ENCODE results near the gene SYT8.
"Not testable (repeated sequence)": the region's sequence is repeated elsewhere in the genome, so short reads cannot be mapped to it uniquely, and the experiment has no call there.

Gene SYT8, protein sequence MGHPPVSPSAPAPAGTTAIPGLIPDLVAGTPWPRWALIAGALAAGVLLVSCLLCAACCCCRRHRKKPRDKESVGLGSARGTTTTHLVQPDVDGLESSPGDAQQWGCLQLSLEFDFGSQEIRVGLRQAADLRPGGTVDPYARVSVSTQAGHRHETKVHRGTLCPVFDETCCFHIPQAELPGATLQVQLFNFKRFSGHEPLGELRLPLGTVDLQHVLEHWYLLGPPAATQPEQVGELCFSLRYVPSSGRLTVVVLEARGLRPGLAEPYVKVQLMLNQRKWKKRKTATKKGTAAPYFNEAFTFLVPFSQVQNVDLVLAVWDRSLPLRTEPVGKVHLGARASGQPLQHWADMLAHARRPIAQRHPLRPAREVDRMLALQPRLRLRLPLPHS

DNA sequence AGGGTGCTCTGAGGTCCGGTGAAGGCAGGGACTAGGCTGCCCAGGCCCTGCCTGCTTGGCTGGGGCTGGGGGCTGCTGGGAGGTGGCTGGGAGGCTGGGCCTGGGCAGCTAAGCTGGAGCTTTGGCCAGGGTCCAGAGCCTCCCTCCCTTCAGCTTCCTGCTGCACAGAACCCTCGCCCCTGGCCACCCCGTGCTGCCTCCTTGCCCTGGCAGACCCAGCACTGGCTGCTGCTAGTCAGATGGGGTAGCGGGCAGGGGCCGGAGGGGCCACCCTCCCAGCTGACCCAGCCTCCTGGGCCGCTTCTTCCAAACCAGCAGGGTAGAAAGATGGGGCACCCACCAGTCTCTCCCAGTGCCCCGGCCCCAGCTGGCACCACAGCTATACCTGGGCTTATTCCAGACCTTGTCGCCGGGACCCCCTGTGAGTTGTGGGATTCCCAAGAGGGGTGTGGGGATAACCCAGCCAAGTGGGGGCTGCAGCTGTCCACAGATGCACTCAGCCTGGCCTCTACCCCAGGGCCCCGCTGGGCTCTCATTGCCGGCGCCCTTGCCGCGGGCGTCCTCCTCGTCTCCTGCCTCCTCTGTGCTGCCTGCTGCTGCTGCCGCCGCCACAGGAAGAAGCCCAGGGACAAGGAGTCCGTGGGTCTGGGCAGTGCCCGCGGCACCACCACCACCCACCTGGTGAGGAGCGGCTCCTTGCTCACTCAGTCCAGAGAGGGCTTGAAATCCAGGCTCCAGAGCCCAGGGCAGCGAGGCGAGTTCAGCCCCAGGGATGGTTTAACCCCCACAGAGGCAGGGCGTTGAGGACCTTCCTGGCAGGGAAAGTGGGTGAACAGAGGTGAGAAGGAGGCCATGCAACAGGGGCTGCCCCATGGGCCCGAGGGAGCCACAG, at the start of gene SYT8:
SYT8 (plus strand) TSS at position 212 of the 892 bp plus-strand sequence; CDS start at position 328, 116 bp downstream.
- no peak for DNase-seq (ENCODE audit: low spot score)

DNA sequence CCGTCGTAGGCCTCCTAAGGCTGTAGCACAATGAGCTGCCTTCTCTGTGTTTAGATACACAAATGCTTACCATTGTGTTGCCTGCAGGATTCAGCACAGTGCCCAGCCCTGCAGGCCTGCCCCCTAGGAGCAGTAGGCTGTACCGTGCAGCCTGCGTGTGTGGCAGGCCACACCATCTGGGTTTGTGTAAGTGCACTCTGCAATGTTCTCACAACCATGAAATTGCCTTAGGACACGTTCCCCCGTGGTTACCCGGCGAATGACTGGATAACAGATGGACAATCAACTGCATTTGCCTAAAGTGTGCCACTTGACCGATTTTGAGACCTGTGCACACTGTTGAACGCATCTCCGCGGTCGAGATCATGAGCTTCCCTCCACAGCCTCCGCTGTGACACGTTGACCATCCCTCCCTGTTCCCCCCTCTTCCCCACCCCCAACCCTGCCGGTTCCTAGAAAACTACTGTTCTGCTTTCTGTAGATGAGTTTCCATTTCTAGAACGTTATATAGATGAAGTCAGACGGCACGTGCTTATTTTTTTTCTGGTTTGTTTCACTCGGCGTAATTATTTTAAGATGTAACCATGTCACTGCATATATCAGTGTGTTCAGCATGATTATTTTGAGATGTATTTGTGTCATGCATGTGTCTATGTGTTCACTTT, 48.9 kb upstream of the SYT8 start:
- DNase-seq (ENCODE audit: low spot score), result no peak

DNA sequence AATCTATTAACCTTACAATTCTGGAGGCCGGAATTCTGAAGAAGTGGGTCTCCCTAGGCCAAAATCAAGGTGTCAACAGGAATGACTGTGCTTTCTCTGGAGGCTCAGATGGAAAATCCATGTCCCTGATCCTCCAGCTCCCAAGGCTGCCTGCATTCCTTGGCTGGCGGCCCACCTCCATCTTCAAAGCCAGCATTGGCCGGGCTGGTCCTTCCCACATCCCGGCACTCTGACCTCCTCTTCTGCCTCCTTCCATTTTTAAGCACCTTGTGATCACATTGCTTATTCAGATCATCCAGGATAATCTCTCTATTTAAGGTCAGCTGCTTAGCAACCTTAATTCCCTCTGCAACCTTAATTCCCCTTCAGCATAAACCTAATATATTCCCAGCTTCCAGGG, 48.3 kb upstream of the SYT8 start:
- no peak for DNase-seq (ENCODE audit: low spot score)

DNA sequence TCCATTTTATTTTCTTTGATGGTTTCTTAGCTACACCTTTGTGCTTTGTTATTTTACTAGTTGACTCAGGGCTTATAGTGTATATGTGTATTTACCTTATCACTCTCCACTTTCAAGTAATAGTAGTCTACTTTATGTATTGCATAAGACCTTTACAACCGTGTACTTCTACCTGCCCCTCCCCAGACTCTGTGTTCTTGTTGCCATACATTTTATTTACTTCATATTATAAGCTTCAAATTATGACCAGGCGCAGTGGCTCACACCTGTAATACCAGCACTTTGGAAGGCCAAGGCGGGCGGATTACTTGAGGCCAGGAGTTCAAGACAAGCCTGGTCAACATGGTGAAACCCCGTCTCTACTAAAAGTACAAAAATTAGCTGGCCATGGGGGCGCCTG, 42.9 kb upstream of the SYT8 start:
- DNase-seq (ENCODE audit: low spot score), result no peak

DNA sequence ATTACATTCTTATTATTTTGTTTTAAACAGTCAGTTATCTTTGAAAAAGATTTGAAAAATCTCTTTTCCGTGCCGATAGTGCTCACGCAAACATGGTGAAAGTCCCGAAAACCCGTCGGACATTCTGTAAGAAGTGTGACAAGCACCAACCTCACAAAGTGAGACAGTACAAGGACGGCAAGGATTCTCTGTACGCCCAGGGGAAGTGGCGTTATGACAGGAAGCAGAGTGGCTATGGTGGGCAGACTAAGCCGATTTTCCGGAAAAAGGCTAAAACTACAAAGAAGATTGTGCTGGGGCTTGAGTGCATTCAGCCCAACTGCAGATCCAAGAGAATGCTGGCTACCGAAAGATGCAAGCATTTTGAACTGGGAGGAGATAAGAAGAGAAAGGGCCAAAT, 42.3 kb upstream of the SYT8 start:
- no peak for DNase-seq (ENCODE audit: low spot score)

DNA sequence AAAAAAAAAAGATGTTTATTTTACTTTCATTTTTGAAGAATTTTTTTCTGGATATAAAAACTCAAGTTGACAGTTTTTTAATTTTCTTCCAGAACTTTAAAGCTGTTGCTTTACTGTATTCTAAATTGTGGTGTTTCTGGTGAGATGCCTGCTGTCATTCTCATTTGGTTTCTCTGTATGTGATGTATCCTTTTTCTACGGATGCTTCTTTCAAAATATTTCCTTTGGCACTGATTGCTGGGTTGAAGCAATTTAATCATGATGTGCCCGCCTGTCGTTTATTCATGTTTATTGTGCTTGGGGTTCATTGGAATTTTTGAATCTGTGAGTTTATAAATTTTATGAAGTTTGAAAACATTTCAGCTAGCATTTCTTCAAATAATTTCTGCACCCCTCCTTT, 41.7 kb upstream of the SYT8 start:
- no peak for DNase-seq (ENCODE audit: low spot score)

DNA sequence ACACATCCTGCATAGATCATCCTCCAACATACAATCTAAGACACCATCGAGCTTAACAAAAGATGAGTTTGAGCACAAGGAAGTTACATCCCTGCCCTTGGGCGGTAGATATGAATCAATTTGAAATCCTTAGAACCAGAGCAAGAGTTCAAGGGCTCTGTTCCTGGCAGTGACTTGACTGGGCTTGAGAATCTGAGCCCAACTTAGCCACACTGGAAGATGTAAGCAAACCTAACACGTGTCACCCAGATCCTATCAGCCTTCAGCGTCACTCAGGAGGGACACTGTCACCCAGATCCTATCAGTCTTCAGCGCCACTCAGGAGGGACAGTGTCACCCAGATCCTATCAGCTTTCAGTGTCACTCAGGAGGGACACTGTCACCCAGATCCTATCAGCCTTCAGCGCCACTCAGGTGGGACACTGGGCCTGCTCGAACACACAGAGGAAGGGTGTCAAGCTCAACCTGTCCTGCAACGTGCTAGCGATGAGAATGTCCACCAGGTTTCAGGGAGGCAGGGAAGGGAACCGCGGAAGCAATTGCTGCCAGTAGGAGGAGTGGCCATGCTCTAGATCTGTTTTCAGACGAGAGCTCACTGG, 38.3 kb upstream of the SYT8 start:
- DNase-seq (ENCODE audit: low spot score), result no peak

DNA sequence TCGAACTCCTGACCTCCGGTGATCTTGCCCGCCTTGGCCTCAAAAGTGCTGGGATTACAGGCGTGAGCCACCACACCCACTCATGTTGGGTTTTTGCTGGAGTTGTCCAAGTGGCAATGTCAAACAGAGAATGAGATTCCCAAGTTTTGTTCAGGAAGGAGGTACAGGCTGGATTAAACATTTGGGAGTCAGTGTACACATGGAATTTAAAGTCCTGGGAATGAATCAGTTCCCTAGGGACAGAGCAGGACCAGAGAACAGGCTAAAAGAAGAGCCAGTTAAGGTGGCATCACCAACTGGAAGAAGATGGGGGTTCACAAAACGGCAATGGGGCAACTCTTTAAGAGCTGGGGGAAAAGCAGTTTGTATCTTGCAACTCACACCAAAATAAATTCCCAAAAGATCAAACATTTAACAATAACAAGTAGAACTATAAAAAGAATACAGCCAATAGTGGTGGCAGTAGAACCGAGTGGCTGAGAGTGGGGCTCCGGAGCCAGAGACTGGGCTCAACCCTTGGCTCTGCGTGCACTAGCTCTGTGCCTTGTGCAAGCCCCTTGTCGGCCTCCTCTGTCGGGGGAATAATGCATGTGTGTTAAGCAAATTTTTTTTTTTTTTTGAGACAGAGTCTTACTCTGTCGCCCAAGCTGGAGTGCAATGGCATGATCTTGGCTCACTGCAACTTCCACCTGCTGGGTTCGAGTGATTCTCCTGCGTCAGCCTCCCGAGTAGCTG, 37.2 kb upstream of the SYT8 start:
- no peak for DNase-seq (ENCODE audit: low spot score)

DNA sequence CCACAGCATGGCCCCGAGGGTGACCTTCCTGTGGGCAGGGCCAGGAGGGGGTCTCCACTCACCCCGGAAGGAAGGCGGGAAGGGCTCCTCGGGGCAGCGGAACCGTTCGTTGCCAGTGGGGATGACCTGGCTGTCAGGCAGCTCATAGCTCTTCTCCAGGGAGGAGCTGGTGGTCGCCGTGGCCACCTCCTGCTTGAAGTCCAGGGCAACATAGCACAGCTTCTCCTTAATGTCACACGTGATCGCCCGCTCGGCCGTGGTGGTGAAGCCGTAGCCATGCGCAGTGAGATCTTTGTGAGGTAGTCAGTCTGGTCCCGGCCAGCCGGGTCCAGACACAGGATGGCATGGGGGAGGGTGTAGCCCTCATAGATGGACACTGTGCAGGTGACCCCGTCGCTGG, 31.5 kb upstream of the SYT8 start:
- no peak for DNase-seq (ENCODE audit: low spot score)

DNA sequence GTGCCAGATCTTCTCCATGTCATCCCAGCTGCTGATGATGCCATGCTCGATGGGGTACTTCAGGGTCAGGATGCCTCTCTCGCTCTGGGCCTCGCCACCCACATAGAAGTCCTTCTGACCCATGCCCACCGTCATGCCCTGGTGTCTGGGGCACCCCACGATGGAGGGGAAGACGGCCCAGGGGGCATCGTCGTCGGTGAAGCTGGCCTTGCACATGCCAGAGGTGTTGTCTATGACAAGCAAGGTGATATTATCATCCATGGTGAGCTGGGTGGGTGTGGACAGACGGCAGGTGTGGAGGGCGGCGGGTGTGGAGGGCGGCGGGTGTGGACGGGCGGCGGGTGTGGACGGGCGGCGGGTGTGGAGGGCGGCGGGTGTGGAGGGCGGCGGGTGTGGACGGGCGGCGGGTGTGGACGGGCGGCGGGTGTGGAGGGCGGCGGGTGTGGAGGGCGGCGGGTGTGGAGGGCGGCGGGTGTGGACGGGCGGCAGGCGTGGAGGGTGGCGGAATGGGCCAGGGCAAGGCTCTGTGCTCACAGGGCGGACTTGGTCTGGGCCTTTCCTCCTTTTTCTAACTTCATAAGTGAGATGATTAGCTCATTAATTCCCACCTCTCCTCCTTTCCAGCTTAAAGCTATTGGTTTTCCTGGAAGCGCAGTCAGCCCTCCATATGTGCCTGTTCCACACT, 30.8 kb upstream of the SYT8 start:
- DNase-seq (ENCODE audit: low spot score), result not testable (repeated sequence)

DNA sequence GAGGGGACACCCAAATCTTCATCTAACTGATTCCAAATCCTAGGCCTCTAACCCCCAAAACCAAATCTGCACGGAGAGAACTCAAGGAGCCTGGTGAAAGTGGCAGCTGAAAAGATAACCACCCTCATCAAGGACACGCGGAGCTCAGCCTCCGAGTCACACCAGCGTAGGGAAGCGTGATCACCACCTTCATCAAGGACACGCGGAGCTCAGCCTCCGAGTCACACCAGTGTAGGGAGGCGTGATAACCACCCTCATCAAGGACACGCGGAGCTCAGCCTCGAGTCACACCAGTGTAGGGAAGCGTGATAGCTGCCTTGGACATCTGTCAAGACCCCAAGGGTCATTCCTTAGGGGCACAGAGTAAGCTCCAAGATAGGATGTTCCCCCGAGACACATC, 29.3 kb upstream of the SYT8 start:
- no peak for DNase-seq (ENCODE audit: low spot score)

DNA sequence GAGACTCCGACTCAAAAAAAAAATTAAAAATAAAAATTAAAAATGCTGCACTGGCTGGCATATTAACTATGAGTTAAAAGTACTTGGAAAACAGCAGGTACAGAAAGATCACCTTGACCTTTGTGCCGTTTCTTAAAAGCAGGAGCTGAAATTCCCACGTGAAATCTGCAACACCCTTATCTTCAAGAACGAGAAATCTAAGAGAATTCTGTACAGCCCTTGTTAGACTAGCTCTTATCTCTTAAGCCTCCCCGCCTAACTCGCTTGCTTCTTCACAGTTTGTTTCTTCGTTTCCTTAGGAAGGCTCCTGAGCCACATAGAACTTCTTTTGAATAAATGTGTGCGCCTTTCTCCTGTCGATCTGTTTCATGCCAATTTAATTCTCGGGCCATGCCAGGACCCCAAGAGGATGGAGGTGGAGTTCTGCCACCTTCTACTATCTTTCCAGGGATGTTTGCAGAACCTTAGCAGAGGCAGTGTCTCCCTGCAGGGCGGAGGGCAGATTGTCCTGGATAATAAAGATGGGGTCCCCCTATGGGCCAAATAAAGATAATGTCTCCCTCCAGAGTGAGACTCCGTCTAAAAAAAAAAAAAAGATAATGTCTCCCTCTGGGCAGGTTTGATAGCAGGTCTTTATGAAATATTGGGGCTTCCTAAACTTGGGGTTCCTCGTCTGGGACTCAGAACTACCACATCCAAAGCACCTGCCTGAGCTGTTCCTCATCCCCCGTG, 27.4 kb upstream of the SYT8 start:
- DNase-seq (ENCODE audit: low spot score), result no peak

DNA sequence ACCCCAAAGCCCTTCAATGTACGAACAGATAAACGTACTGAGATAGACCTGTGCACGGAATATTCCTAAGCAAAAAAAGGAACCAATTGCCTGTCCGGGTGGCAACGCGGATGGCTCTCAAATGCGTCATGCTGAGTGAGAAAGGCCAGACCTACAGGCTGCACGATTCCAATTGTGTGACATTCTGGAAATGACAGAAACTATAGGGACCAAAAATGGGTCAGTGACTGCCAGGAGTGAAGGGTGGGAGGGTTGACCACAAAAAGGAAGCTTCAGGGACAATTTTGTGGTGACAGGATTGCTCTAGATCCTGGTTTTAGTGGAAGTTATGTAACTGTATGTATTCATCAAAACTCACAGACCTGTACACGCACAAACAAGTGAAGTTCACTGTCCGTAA, 24.0 kb upstream of the SYT8 start:
- DNase-seq (ENCODE audit: low spot score), result no peak

DNA sequence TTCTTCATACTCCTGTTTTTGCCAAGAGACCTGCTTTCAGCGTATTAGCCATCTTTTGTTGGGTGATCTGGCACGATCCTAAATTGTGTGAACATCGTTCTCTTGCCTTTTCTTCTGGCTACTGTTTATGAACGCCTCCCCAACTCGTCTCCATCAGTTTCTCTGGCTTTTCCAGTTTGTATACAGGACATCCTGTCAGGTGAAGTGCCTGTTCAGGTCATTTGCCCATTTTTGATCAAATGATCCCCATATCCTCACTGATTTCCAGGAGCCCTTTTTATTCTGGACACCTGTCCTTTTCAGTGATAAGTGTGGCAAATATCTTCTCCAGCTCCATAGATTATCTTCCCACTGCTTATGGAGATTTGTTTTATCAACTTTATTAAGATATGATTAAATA, 22.5 kb upstream of the SYT8 start:
- no peak for DNase-seq (ENCODE audit: low spot score)

DNA sequence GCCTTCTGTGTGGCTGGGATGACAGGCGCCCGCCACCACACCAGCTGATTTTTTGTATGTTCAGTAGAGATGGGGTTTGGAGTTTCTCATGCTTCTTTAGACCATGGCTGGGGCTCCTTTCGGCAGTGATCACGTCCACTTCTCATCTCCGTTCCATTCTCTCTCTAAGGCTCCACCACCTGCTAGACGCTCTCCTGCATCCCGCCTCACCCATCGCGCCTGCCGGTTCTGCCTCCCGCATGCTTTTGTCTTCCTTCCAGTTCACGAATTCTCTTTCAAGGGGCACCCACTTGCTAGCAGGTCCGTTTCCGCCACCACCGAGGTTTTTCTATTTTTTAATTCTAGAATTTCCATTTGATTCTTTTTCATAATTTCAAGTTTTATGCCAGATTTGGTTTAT, 22.0 kb upstream of the SYT8 start:
- no peak for DNase-seq (ENCODE audit: low spot score)

DNA sequence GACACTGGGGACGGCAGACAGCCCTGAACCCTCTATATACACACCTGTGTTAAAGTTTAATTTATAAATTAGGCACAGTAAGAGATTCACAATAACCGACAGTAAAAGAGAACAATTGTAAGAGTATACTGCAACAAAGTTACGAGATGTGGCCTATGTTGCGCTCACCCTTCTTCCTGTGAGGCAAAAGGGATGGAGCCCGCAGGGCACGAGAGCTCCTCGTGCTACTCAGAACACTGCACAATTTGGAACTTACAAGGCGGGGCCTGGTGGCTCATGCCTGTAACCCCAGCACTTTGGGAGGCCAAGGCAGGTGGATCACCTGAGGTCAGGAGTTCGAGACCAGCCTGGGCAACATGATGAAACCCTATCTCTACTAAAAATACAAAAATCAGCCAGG, 21.4 kb upstream of the SYT8 start:
- DNase-seq (ENCODE audit: low spot score), result not testable (repeated sequence)

DNA sequence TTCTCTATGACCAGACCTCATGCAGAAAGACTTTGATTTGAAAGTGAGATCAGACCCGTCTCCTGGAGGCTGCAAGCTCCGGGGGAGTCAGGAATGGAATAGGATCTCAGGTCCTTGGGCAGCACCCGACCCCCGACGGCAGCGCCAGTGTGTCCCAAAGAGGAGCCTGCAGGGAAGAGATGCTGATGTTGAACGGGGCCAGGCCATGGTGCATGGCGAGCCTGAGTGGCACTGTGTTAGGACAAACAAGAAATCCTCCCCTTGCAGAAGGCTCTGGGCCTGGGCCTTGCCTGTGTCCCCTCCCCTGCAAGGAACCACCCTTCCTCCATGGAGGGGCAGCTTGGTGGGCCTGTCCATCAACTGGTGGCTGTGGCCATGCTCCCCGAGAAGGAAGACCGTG, 20.1 kb upstream of the SYT8 start:
- DNase-seq (ENCODE audit: low spot score), result no peak

DNA sequence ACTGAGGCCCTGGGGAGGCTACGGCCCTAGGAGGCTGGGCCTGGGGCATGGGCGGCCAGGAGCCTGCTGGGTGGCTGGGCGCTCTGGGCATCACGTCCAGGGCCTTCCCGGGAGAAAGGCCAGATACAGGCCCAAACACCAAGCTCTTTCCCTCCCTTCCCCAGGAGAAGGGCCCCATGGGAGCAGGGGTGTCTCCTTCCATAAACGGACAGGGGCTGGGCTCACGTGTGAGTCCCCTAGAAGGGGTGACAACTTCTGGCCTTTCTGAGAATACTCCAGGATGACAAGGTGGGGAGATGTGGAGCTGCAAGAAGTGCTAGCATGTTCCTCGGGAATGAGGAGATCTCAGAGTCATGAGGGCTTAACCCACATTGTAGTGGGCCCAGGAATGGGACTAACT, 19.5 kb upstream of the SYT8 start:
- DNase-seq (ENCODE audit: low spot score), result no peak

DNA sequence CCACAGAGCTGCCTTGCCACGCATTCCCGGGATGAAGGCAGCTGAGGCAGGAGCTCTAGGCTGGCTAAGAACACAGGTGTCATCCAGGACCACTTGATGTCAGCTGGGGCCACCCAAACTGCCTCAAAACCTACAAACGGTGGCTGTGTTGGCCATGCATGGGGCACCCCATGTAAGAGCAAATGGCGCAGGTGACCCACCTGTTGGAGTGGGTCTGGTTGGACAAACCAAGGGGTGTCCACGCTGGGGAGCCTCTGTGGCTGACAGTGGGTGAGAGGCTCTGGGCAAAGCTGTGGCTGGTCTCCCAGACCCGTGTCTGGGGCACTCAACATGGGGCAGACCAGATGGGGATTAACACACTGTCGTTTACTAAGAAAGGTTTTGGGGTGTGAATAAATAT, 19.0 kb upstream of the SYT8 start:
- DNase-seq (ENCODE audit: low spot score), result no peak

DNA sequence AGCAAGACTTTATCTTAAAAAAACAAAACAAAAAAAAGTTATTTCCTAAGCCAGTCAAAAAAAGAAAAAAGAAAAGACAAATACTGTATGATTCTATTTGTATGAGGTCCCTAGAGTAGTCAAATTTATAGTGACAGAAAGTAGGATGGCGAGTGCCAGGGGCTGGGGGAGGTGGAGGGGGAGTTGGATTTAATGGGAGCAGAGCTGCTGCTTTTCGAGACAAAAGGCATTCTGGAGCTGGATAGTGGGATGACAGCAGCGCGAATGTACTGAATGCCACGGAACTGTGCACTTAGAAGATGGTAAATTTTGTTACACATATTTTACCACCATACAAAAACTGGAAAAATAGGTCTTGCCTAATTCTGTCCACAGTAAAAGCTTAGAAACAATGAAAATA, 17.8 kb upstream of the SYT8 start:
- no peak for DNase-seq (ENCODE audit: low spot score)
